Activated CD4-positive, alpha-beta T cell treated with anti-CD3 and anti-CD28 coated beads, Interleukin-2, amount 10 ng/mL, durations not matched to agents 7 days and 5 days (primary cell): ENCODE measurements around the gene SHMT2. TPM values are rescaled to one million over a fixed set of nuclear protein-coding genes. Genes with fewer than 3 reads are reported as not detected.

Experiments used
- CTCF ChIA-PET: fragments of 350-600 bp; sonication (Branson Sonifier 250); formaldehyde crosslinking; loops from one replicate; lab custom pipeline; 2021; ENCODE audit warnings: antibody characterized with exemption; lab: Charles Lee
- POLR2A ChIA-PET: fragments of 350-600 bp; sonication (Branson Sonifier 250); formaldehyde crosslinking; loops from one replicate; lab custom pipeline; 2021; ENCODE audit warnings: antibody characterized with exemption; lab: Charles Lee
- DNase-seq: peaks from one replicate; pipeline ENCODE4 v3.0.0-alpha.2; 2020
- H3K27ac Mint-ChIP-seq: one replicate; pipeline ENCODE4 v1.8.0; 2021; ENCODE audit warnings: mild to moderate bottlenecking, moderate library complexity, mixed read lengths
- H3K27me3 Mint-ChIP-seq: one replicate; pipeline ENCODE4 v1.8.0; 2021; ENCODE audit warnings: mixed read lengths
- H3K36me3 Mint-ChIP-seq: one replicate; pipeline ENCODE4 v1.8.0; 2021; ENCODE audit warnings: low read depth, mixed read lengths
- H3K4me1 Mint-ChIP-seq: one replicate; pipeline ENCODE4 v1.8.0; 2021; ENCODE audit warnings: mixed read lengths
- H3K4me3 Mint-ChIP-seq: one replicate; pipeline ENCODE4 v1.8.0; 2021; ENCODE audit warnings: mild to moderate bottlenecking, moderate library complexity, mixed read lengths
- H3K9me3 Mint-ChIP-seq: one replicate; pipeline ENCODE4 v1.8.0; 2021; ENCODE audit warnings: mixed read lengths
- total RNA-seq, 2 experiments: library from RNA; stranded (reverse); gene quantifications; one replicate each; pipeline ENCODE4 v1.2.3, GENCODE V29; 2021

SHMT2 gene
- total RNA-seq, 2 experiments from 2014 or later, result 137 to 141 TPM

DNA sequence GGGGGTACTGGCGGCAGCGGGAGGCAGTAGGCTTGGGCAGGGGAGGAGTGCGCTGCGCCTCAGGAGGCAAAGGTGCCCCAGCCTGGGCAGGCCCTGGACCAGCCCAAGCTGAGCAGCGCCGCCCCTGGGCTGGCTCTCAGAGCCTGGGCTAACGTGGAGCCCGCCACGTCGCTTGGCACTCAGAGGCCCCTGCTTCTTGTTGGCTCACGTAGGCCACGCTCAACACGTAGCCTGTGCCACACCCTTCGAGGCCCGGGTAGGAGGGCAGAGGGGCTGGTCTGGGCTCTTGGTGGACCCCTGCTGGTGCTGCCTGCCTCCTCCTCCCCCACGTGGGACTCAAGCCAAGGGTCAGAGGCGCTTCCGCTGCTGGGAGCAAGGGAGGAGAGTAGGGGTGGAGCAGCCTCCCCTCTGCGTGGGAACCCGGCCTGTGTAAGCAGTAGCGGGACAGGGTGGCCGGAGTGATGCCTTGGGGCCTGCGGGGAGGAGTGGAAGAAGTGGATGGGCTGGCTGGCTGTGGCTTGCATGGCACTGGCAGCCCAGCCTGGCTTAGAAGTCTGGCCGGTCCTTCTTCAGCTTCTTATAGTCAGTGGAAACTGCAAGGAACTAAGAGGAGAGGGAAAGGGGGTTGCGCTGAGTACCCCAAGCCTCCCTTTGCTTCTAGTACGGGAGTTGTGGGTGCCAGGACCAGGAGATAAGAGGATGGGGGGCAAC is 5.7 kb downstream of the SHMT2 start:
- no peak for DNase-seq
- Mint-ChIP-seq H3K36me3 (peaks cover 42% of the 10 kb centered on the region), H3K9me3 (no peaks in the 10 kb centered on the region), H3K27ac (no peak overlapping the region), H3K4me3 (no peak overlapping the region), H3K4me1 (peaks cover 67% of the 10 kb centered on the region), H3K27me3 (peaks cover 21% of the 10 kb centered on the region)
- CTCF ChIA-PET, result interaction anchor here (10.5 to 18.3 kb wide), 2 partner anchors 6 to 22 kb away, joined by 142 to 332 read pairs; partner anchors contain the start of gene SHMT2
- POLR2A ChIA-PET, result no interaction called here

DNA sequence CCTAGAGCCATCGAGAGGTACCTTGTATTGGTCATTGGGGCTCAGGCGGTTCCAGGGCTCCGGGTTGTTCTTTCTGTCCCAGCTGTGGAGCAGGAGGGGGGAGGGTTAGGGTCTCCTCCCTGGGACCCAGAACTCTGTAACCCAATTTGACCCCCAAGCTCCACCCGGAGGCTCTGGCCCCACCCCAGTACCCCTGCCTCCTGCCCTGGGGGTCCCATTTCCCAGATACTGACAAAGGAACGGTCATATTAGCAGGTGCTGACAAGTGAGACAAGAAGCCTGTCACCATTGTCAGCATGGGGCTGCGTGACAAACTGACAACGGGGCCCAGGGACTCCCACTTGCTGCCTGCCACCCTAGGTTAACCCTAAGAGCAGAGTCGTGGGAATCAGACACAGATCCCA is 6.2 kb downstream of the SHMT2 start:
- peaks cover 67% of the 10 kb centered on the region for H3K4me1 Mint-ChIP-seq
- peaks cover 26% of the 10 kb centered on the region for H3K27me3 Mint-ChIP-seq
- H3K9me3 Mint-ChIP-seq, result no peaks in the 10 kb centered on the region
- H3K4me3 Mint-ChIP-seq, result no peak overlapping the region
- ChIA-PET POLR2A (no interaction called here), CTCF (interaction anchor here (10.5 to 18.3 kb wide), 2 partner anchors 7 to 22 kb away, joined by 142 to 332 read pairs; partner anchors contain the start of gene SHMT2)
- H3K36me3 Mint-ChIP-seq, result peaks cover 36% of the 10 kb centered on the region
- DNase-seq, result no peak
- no peak overlapping the region for H3K27ac Mint-ChIP-seq

GRCh38 chr12:57236201-57236924 is 6.9 kb downstream of the SHMT2 start:
- Mint-ChIP-seq H3K27me3 (peaks cover 33% of the 10 kb centered on the region), H3K27ac (no peak overlapping the region), H3K4me1 (peaks cover 67% of the 10 kb centered on the region), H3K36me3 (peaks cover 35% of the 10 kb centered on the region), H3K9me3 (no peaks in the 10 kb centered on the region), H3K4me3 (no peak overlapping the region)
- ChIA-PET POLR2A (no interaction called here), CTCF (interaction anchor here (10.5 to 18.3 kb wide), 2 partner anchors 7 to 23 kb away, joined by 142 to 332 read pairs; partner anchors contain the start of gene SHMT2)
- no peak for DNase-seq

DNA sequence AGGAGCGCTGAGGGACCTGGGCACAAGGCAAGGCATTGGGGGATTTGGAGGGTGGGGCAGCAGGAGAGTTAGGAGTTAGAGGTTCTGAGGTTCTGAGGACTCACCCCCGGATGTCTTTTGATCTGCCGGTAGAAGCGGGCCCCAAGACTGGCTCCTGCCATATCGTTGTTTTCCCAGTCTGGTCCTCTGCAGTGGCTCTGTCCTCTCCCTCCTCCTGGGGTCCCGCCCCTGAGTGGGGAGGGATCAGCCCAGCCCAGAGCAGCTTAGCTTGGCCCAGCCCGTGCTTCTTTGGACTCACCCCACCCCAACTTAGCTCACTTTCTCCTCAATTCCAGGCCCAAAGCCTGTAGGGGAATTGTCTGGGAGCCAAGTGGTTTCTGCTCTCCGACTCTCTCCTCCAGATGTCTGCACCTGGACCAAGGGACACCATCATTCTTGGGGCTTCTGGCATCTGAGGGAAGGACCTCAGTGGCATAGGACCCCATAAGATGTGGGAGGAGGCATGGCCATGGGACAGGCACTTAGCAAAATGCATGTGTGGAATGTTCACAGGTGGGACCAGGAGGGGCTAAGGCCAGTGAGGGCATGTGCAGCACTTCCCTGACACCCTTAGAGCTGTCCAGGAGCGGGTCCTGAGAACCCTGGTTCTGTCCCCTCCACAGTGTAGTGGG is 7.5 kb downstream of the SHMT2 start:
- H3K9me3 Mint-ChIP-seq, result no peaks in the 10 kb centered on the region
- H3K4me3 Mint-ChIP-seq, result peak overlapping the region; percentile 79
- ChIA-PET CTCF (interaction anchor here (1.1 to 18.3 kb wide), 3 partner anchors 8 to 24 kb away, joined by 6 to 332 read pairs (median 142); partner anchors contain the start of gene SHMT2), POLR2A (no interaction called here)
- peaks cover 69% of the 10 kb centered on the region for H3K4me1 Mint-ChIP-seq
- DNase-seq, result no peak
- H3K27ac Mint-ChIP-seq, result no peak overlapping the region
- H3K36me3 Mint-ChIP-seq, result peaks cover 32% of the 10 kb centered on the region
- peaks cover 40% of the 10 kb centered on the region for H3K27me3 Mint-ChIP-seq

DNA sequence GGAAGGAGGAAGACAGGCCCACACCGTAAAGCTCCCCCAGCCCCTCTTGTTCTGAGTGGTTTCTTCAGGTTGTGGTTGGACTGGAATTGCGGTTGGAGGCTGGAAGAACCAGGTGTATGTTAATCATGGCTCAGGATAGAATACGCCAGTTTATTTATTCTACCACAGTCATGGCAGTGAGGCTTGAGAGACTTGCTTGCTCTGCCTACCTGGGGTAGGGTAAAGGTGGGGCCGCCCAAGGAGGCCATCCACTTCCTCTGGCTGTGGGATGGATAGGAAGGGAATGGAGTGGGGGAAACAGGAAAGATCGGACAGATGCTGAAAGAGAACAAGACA is 8.1 kb downstream of the SHMT2 start:
- peaks cover 27% of the 10 kb centered on the region for H3K36me3 Mint-ChIP-seq

GRCh38 chr12:57237932-57238853 is 8.7 kb downstream of the SHMT2 start:
- no peak for DNase-seq
- Mint-ChIP-seq H3K9me3 (no peaks in the 10 kb centered on the region), H3K27ac (peak overlapping the region; percentile 76), H3K4me1 (peaks cover 74% of the 10 kb centered on the region), H3K4me3 (peak overlapping the region; percentile 79), H3K36me3 (peaks cover 21% of the 10 kb centered on the region), H3K27me3 (peaks cover 47% of the 10 kb centered on the region)
- ChIA-PET POLR2A (interaction anchor here (0.6 kb wide), 1 partner anchor 9 kb away, joined by 3 read pairs; the partner anchor contains the start of gene SHMT2), CTCF (interaction anchor here (0.6 to 18.3 kb wide), 19 partner anchors 9 to 239 kb away, joined by 3 to 332 read pairs (median 6); partner anchors contain the start of genes NEMP1, NXPH4, SHMT2 and STAC3)

More for the DNA sequence above, 8.1 kb downstream of the SHMT2 start:
- DNase-seq, result no peak
- CTCF ChIA-PET, result interaction anchor here (1.1 to 18.3 kb wide), 3 partner anchors 9 to 24 kb away, joined by 6 to 332 read pairs (median 142); partner anchors contain the start of gene SHMT2
- Mint-ChIP-seq H3K4me3 (peak overlapping the region; percentile 79), H3K9me3 (no peaks in the 10 kb centered on the region), H3K27ac (no peak overlapping the region), H3K27me3 (peaks cover 42% of the 10 kb centered on the region), H3K4me1 (peaks cover 70% of the 10 kb centered on the region)
- POLR2A ChIA-PET, result no interaction called here

DNA sequence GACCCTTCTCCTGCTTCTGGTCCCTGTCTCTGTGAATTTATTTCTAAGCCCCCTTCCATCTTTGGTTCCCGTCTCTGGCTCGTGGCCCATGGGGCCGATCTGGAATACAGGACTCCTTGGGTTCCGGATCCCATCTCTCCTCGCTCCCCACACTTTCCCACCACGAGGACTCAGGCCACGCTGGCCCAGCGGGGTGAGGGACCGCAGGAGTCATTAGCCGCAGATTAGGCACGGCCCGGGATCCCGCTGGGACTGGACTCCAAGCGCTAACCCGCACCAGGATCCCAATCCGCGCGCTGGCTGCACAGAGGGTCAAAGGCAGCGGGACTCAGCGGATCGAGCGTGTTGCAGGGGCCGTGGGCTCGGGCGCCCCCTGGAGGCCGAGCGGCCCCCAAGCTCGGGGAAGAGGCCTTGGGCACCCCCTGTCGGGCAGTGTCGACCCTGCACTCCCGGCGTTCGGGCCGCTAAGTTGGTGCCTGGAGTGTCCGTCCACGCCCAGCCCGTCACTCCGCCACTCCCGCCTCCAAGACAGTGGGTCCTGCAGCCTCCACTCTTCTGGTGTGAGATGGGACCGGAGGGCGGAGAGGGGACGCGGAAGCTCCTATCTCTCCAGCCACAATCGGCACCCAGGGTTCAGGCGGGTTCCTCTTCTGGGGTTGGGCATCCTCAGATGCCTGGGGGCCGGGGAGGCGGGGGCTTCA is 9.5 kb downstream of the SHMT2 start:
- peak; percentile 88 for DNase-seq
- peaks cover 14% of the 10 kb centered on the region for H3K36me3 Mint-ChIP-seq
- H3K27me3 Mint-ChIP-seq, result peaks cover 50% of the 10 kb centered on the region
- CTCF ChIA-PET, result interaction anchor here (0.6 to 18.3 kb wide), 24 partner anchors 9 to 490 kb away, joined by 3 to 332 read pairs (median 5); partner anchors contain the start of genes NEMP1, NXPH4, SHMT2 and STAC3
- H3K4me3 Mint-ChIP-seq, result peak overlapping the region; percentile 79
- POLR2A ChIA-PET, result no interaction called here
- no peaks in the 10 kb centered on the region for H3K9me3 Mint-ChIP-seq
- peaks cover 79% of the 10 kb centered on the region for H3K4me1 Mint-ChIP-seq
- H3K27ac Mint-ChIP-seq, result peak overlapping the region; percentile 83

DNA sequence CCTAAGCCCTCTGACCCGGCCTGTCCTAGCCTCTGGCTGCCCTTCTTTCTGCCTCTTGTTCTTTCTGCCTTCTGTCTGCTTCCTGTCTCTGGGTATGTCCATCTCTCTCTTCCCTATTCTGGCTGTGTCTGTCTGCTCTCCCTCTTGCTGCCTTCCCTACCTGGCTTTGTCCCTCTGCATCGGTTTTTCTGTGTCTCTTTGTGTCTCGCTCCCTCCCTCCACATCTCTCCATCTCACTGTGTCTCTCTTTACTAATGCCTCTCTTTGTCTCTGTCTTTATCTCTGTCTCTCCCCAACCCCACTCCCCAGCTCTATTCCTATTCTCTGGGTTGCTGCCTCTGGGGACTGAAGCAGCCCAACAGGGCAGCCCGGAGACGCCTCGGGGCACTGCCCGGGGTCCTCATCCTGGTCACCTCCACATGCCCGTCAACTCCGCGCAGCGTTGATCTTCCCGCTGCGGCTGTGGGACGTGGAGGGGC is 10.1 kb downstream of the SHMT2 start:
- peak overlapping the region; percentile 83 for H3K27ac Mint-ChIP-seq
- DNase-seq, result no peak
- CTCF ChIA-PET, result interaction anchor here (0.7 to 18.3 kb wide), 24 partner anchors 10 to 491 kb away, joined by 3 to 332 read pairs (median 6); partner anchors contain the start of genes NEMP1, NXPH4, SHMT2 and STAC3
- no peaks in the 10 kb centered on the region for H3K9me3 Mint-ChIP-seq
- H3K27me3 Mint-ChIP-seq, result peaks cover 50% of the 10 kb centered on the region
- peak overlapping the region; percentile 79 for H3K4me3 Mint-ChIP-seq
- peaks cover 75% of the 10 kb centered on the region for H3K4me1 Mint-ChIP-seq
- POLR2A ChIA-PET, result no interaction called here
- peaks cover 8% of the 10 kb centered on the region for H3K36me3 Mint-ChIP-seq

DNA sequence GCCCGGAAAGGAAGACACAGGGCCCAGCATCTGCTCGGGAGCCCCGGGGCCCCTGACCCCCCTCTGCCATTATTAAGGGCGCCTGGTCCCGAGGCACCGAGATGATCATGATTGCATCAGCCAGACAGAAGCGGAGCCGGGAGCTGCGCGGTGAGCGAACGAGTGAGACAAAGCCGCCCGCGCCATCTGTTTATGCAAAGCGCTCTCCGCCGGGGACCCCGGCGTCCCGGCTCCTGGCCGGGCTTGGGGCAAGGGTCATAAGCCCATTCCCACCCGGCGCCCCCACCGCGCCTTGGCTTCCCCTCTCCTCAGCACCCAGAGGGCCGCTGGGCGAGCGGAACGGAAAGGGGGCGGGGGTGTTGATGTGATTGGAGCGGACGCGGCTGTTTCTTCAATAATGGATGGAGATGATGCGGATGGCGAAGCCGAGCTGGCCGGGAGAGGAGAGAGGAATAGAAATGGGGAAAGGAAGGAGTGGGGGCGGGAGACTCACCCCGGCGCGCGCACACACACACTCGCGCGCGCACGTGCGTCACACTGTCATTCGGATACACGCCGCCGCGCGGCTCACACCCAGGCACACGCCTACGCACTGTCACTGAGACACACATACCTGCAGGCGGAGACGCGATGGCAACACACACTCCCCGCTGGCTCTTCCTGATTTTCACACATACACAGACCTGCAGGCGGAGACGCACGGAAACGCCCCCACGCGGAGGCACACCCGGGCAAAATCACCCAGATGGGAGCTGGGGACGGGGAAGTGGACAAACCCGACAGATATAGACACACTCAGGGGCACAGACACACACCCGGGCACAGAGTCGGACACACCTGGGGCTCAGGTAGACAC is 10.8 kb downstream of the SHMT2 start:
- DNase-seq, result peak; percentile 73
- peak overlapping the region; percentile 79 for H3K4me3 Mint-ChIP-seq
- peaks cover 50% of the 10 kb centered on the region for H3K27me3 Mint-ChIP-seq
- no peaks in the 10 kb centered on the region for H3K9me3 Mint-ChIP-seq
- peak overlapping the region; percentile 83 for H3K27ac Mint-ChIP-seq
- peaks cover 5% of the 10 kb centered on the region for H3K36me3 Mint-ChIP-seq
- H3K4me1 Mint-ChIP-seq, result peaks cover 73% of the 10 kb centered on the region
- ChIA-PET CTCF (interaction anchor here (0.6 to 18.3 kb wide), 17 partner anchors 11 to 491 kb away, joined by 3 to 332 read pairs (median 6); partner anchors contain the start of genes GLI1, NXPH4, SHMT2 and STAC3), POLR2A (interaction anchor here (0.7 kb wide), 2 partner anchors 27 to 44 kb away, joined by 3 to 5 read pairs; no protein-coding TSS in a partner anchor)

- ChIA-PET CTCF (interaction anchor here (0.9 to 18.3 kb wide), 10 partner anchors 12 to 217 kb away, joined by 3 to 332 read pairs (median 12); partner anchors contain the start of genes GLI1, NXPH4 and SHMT2), POLR2A (interaction anchor here (0.7 kb wide), 2 partner anchors 27 to 44 kb away, joined by 3 to 5 read pairs; no protein-coding TSS in a partner anchor)
- Mint-ChIP-seq H3K27me3 (peaks cover 50% of the 10 kb centered on the region), H3K9me3 (no peaks in the 10 kb centered on the region), H3K4me1 (peaks cover 68% of the 10 kb centered on the region), H3K27ac (peak overlapping the region; percentile 83), H3K4me3 (peak overlapping the region; percentile 79), H3K36me3 (peaks cover 3% of the 10 kb centered on the region)
- no peak for DNase-seq
These were observed 11.5 kb downstream of the SHMT2 start for GRCh38 chr12:57240926-57241401.
